Activated CD8-positive, alpha-beta T cell treated with anti-CD3 and anti-CD28 coated beads, Interleukin-2, amount 10 ng/mL, durations not matched to agents 7 days and 5 days (primary cell): ENCODE results near the gene NBEAL2. TPM values are rescaled to one million over a fixed set of nuclear protein-coding genes. Genes with fewer than 3 reads are reported as not detected.

Experiments
- ATAC-seq: fragments of 150-1000 bp; cut with Tn5 transposase; one replicate; pipeline ENCODE4 v1.10.0; 2021; ENCODE audit warnings: moderate library complexity
- CTCF ChIA-PET: fragments of 350-600 bp; sonication (Branson Sonifier 250); formaldehyde crosslinking; loops from one replicate; lab custom pipeline; 2021; ENCODE audit warnings: antibody characterized with exemption; lab: Charles Lee
- POLR2A ChIA-PET: fragments of 350-600 bp; sonication (Branson Sonifier 250); formaldehyde crosslinking; loops from one replicate; lab custom pipeline; 2021; ENCODE audit warnings: antibody characterized with exemption; lab: Charles Lee
- DNase-seq: peaks from one replicate; pipeline ENCODE4 v3.0.0-alpha.2; 2020
- H3K27ac Mint-ChIP-seq: one replicate; pipeline ENCODE4 v1.8.0; 2021; ENCODE audit warnings: mild to moderate bottlenecking, mixed read lengths
- H3K27me3 Mint-ChIP-seq: one replicate; pipeline ENCODE4 v1.8.0; 2021; ENCODE audit warnings: low read depth, mixed read lengths
- H3K36me3 Mint-ChIP-seq: one replicate; pipeline ENCODE4 v1.8.0; 2021; ENCODE audit warnings: low read depth, mixed read lengths
- H3K4me1 Mint-ChIP-seq: one replicate; pipeline ENCODE4 v1.8.0; 2021; ENCODE audit warnings: low read depth, mixed read lengths
- H3K4me3 Mint-ChIP-seq: one replicate; pipeline ENCODE4 v1.8.0; 2021; ENCODE audit warnings: mild to moderate bottlenecking, mixed read lengths
- H3K9me3 Mint-ChIP-seq: one replicate; pipeline ENCODE4 v1.8.0; 2022; ENCODE audit warnings: mixed read lengths; ENCODE audit not compliant: insufficient read depth
- total RNA-seq, 2 experiments: library from RNA; stranded (reverse); gene quantifications; one replicate each; pipeline ENCODE4 v1.2.3, GENCODE V29; 2021

NBEAL2 gene
- total RNA-seq, 2 experiments from 2014 or later = 206 to 212 TPM

DNA sequence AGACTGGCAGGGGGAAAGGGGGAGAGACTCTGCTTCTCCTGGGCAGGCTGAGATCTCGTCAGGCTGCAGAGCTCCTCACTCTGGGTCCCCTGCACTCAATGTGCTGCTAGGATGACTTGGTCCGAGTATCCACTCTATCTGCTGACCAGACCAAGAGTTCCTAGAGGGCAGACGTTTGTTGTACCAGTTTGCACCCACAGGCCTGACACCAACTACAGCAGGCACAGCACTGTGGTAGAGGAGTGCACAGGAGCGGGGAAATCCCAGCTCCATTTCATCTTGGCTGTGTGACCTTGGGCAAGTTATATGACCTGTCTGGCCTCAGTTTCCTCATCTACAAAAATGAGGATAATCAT is 31.9 kb upstream of the NBEAL2 start:
- no peak for DNase-seq
- H3K27me3 Mint-ChIP-seq = no peaks in the 10 kb centered on the region
- peak overlapping the region; percentile 82 for H3K27ac Mint-ChIP-seq
- CTCF ChIA-PET = interaction anchor here (1.1 to 3.1 kb wide), 8 partner anchors 9 to 38 kb away, joined by 3 to 9 read pairs (median 4); no protein-coding TSS in a partner anchor
- POLR2A ChIA-PET = interaction anchor here (0.9 to 3.2 kb wide), 10 partner anchors 9 to 40 kb away, joined by 3 to 19 read pairs (median 4); partner anchors contain the start of genes CCDC12 and NBEAL2
- peaks cover 45% of the 10 kb centered on the region for H3K36me3 Mint-ChIP-seq
- peak; percentile 13 for ATAC-seq
- H3K4me1 Mint-ChIP-seq = peaks cover 87% of the 10 kb centered on the region
- H3K9me3 Mint-ChIP-seq = no peaks in the 10 kb centered on the region
- H3K4me3 Mint-ChIP-seq = peak overlapping the region; percentile 62

DNA sequence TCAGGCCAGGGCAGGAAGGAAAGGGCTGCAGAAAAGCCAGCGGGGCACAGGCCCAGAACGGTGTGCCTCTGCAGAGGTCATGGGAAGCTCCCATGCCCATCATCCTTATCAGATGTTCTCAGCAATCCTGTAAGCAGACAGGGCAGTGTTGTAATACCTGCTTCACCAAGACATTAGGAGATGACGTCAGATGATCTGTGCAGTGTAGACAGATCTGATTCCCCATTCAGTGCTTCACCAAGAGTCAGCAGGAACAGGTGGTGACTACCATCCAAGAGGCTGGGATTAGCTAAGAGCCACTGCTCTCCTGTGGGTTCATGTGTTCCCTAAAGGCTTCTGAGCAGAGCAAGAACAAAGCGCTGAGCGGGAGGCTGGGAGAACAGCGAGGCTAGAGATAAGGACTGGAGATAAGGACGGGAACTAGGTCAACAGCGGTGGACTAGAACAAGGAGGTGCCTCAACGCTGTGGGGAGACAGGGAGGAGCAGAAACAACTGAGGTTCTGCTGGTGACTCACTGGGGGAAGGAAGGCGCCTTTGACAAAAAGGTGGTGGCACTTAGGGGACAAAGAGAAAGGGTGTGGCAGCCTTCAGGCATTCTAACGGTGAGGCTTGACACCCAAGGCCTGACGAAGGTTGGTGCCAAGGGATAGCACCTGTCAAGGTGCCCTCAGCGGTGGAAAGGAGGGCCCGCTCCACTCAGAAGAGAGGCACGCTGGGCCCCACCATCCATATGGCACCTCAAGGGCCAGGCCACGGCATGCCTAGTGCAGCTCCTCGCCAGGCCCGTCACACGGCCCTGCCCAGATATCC is 31.3 kb upstream of the NBEAL2 start:
- peak; percentile 82 for ATAC-seq
- peak; percentile 82 for DNase-seq
- Mint-ChIP-seq H3K27me3 (no peaks in the 10 kb centered on the region), H3K4me3 (peak overlapping the region; percentile 62), H3K4me1 (peaks cover 89% of the 10 kb centered on the region), H3K36me3 (peaks cover 42% of the 10 kb centered on the region), H3K27ac (peak overlapping the region; percentile 82), H3K9me3 (no peaks in the 10 kb centered on the region)
- ChIA-PET CTCF (interaction anchor here (0.6 to 3.1 kb wide), 11 partner anchors 8 to 39 kb away, joined by 3 to 9 read pairs (median 4); no protein-coding TSS in a partner anchor), POLR2A (interaction anchor here (0.6 to 3.2 kb wide), 10 partner anchors 8 to 39 kb away, joined by 3 to 19 read pairs (median 4); partner anchors contain the start of genes CCDC12 and NBEAL2)

DNA sequence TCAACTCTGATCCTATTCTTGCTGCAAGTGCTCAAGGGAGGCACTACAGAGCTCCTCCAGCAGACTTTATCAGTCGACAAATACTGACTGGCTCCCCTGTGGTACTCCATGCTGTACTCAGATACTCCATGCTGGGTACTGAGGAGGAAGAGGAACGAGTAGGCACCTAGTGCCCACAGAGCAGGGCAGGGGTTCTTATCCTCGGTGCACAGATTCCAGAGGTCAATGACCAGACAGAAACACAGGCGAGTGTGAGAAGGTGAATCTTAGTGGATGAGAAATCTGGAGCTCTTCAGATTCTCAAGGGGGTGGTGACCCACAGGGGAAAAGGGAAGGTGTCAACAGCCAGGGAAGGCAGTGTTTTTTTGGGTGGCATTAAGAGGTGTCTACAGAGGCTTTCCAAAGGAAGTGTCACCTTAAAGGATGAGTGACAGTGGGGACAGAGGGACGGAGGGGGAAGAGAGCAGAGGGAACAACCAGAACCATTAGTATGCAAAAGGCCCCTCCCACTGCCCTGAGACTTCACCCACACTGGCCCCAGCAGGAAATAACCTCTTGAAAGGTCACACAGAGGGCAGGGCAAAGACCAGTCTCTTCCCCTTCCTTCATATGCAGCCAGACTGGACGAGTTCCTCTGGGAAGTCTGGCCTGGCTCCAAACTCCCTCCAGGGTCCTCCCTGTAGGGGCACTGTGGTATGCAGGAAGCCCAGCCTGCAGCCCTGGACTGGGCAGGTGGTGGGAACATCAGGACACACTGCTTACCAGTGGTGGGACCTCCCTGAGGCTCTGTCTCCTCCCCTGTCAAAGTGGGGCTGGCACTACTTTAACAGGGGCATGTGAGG is 30.4 kb upstream of the NBEAL2 start:
- Mint-ChIP-seq H3K27me3 (no peaks in the 10 kb centered on the region), H3K4me1 (peaks cover 93% of the 10 kb centered on the region), H3K4me3 (peak overlapping the region; percentile 62), H3K27ac (peak overlapping the region; percentile 82), H3K9me3 (no peaks in the 10 kb centered on the region), H3K36me3 (peaks cover 42% of the 10 kb centered on the region)
- ATAC-seq (no peak), DNase-seq (peak; percentile 52)
- ChIA-PET POLR2A (interaction anchor here (0.6 to 3.2 kb wide), 4 partner anchors 22 to 55 kb away, joined by 3 to 19 read pairs (median 4); partner anchors contain the start of genes CCDC12 and NBEAL2), CTCF (interaction anchor here (0.8 to 1.2 kb wide), 4 partner anchors 18 to 40 kb away, joined by 3 to 4 read pairs (median 4); no protein-coding TSS in a partner anchor)

DNA sequence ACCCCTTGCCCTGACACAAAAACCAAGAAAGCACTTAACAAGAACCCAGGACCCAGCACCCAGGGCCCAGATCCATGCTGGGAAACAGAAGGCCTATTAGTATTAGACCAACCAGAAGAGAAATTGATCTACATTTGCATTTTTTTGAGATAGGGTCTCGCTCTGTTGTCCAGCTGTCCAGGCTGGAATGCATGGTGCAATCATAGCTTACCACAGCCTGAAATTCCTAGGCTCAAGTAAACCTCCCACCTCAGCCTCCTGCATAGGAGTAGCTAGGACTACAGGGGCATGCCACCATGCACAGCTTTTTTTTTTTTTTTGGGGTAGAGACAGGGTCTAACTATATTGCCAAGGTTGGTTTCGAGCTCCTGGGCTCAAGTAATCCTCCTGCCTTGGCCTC is 29.3 kb upstream of the NBEAL2 start:
- Mint-ChIP-seq H3K4me1 (peaks cover 95% of the 10 kb centered on the region), H3K27me3 (no peaks in the 10 kb centered on the region), H3K36me3 (peaks cover 48% of the 10 kb centered on the region), H3K4me3 (peak overlapping the region; percentile 27), H3K9me3 (no peaks in the 10 kb centered on the region), H3K27ac (peak overlapping the region; percentile 67)
- ChIA-PET CTCF (no interaction called here), POLR2A (interaction anchor here (0.7 to 1.4 kb wide), 2 partner anchors 12 to 28 kb away, joined by 3 to 5 read pairs; no protein-coding TSS in a partner anchor)
- DNase-seq (no peak), ATAC-seq (no peak)

DNA sequence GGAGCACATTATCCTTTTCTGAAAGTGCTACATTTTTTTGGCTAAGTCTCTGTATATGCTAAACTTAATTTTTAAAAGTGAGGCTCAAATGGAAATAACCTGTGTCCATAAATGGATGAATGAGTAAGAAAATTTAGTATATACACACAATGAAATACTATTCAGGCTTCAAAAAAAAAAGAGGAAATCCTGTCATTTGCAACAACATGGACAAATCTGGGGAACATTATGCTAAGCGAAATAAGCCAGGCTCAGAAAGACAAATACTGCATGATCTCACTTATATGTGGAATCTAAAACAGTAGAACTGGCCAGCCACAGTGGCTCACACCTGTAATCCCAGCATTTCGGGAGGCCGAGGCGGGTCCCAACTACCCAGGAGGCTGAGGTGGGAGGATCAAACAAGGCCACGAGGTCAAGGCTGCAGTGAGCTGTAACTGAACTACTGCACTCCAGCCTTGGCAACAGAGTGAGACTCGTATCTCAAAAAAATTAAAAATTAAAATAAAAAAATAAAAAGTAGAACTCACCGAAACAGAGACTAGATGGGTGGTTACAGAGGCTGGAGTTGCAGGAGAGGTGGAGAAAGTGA is 28.7 kb upstream of the NBEAL2 start:
- H3K4me3 Mint-ChIP-seq = no peak overlapping the region
- H3K4me1 Mint-ChIP-seq = peaks cover 95% of the 10 kb centered on the region
- H3K9me3 Mint-ChIP-seq = no peaks in the 10 kb centered on the region
- H3K36me3 Mint-ChIP-seq = peaks cover 45% of the 10 kb centered on the region
- ATAC-seq (no peak), DNase-seq (no peak)
- H3K27me3 Mint-ChIP-seq = no peaks in the 10 kb centered on the region
- ChIA-PET CTCF (no interaction called here), POLR2A (interaction anchor here (0.7 to 1.4 kb wide), 2 partner anchors 13 to 27 kb away, joined by 3 to 5 read pairs; no protein-coding TSS in a partner anchor)
- no peak overlapping the region for H3K27ac Mint-ChIP-seq

DNA sequence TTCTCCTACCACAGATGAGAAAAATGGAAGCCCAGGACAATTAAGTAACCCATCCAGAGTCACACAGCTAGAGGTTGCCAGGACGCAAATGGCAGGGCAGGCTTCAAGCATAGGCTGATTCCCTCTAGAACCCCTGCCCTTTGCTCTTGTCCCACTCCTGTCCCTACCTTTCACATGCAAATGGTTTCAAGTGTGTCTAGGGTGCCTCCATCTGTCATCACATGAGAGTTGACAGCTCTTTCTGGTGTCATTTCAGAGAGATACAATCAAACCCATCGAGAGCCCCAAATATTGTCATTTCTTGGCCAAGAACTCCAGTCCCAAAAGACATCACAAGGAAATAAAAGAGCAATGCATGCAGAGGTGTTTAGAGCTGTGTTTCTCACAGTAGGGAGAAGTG is 26.7 kb upstream of the NBEAL2 start:
- H3K9me3 Mint-ChIP-seq = no peaks in the 10 kb centered on the region
- DNase-seq (no peak), ATAC-seq (no peak)
- peaks cover 31% of the 10 kb centered on the region for H3K36me3 Mint-ChIP-seq
- H3K27me3 Mint-ChIP-seq = no peaks in the 10 kb centered on the region
- H3K4me1 Mint-ChIP-seq = peaks cover 88% of the 10 kb centered on the region
- H3K27ac Mint-ChIP-seq = peak overlapping the region; percentile 79
- CTCF ChIA-PET = interaction anchor here (1.1 to 1.5 kb wide), 2 partner anchors 17 to 29 kb away, joined by 3 read pairs; no protein-coding TSS in a partner anchor
- H3K4me3 Mint-ChIP-seq = peak overlapping the region; percentile 55
- POLR2A ChIA-PET = interaction anchor here (0.6 to 1.1 kb wide), 2 partner anchors 28 to 229 kb away, joined by 3 to 4 read pairs; no protein-coding TSS in a partner anchor

DNA sequence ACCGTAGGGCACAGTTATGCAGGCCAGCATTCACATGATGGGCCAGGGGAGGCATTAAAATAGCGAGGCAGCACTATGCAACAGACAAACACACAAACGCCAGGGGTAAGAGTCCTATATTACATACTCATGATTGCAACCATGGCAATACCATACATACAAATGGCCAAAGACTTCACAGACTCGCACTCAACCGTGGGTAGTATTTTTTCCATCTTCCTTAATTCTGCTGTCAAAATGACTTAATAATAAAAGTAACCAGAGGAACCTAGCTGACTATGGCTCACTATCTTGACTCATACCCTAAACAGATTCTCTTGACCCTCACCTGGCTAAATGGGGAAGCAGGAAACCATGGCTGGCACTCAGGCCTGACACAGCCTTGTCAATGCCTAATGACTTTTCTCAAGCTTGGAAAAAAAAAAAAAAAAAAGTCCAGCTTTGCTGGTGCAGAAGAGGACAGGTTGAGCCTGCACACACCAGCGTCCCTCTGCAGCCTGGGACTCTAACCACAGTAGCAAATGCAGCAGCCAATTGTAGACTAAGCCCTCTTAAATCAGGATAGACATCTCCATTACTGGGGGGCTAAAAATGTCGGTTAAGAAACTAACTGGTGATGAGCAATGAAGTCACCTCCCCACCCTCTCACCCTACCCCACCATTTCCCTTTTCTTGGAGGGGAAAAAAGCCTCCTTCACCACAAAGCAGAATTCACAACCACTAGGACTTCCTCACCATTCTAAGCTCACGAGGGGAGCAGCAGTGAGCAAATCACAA is 26.0 kb upstream of the NBEAL2 start:
- H3K4me3 Mint-ChIP-seq = peak overlapping the region; percentile 55
- ChIA-PET CTCF (interaction anchor here (1.1 to 1.5 kb wide), 2 partner anchors 17 to 30 kb away, joined by 3 read pairs; no protein-coding TSS in a partner anchor), POLR2A (interaction anchor here (0.6 to 1.6 kb wide), 2 partner anchors 26 to 230 kb away, joined by 4 to 8 read pairs; partner anchors contain the start of gene NBEAL2)
- H3K4me1 Mint-ChIP-seq = peaks cover 87% of the 10 kb centered on the region
- H3K27ac Mint-ChIP-seq = peak overlapping the region; percentile 79
- no peaks in the 10 kb centered on the region for H3K9me3 Mint-ChIP-seq
- ATAC-seq (peak; percentile 54), DNase-seq (peak; percentile 46)
- no peaks in the 10 kb centered on the region for H3K27me3 Mint-ChIP-seq
- H3K36me3 Mint-ChIP-seq = peaks cover 35% of the 10 kb centered on the region

DNA sequence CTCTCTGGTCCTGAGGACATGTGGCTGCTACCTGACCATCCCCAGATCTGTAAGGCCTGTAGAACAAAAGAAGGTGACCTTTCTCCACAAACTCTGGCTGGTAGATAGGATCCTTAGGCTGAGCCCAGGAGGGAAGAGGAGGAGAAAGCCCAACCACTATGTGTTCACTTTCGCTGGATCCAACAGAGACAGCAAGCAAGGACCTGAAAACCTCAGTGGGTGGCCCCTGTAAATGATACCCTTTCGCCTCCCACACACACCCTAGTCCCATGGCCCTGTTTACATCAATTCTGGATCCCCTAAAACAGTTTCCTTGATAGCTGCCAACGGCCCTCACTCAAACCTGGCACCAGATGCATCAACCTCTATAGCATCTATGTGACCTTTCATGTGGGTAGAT is 25.3 kb upstream of the NBEAL2 start:
- Mint-ChIP-seq H3K27ac (peak overlapping the region; percentile 79), H3K9me3 (no peaks in the 10 kb centered on the region), H3K36me3 (peaks cover 35% of the 10 kb centered on the region), H3K27me3 (no peaks in the 10 kb centered on the region), H3K4me3 (peak overlapping the region; percentile 55), H3K4me1 (peaks cover 87% of the 10 kb centered on the region)
- ChIA-PET CTCF (interaction anchor here (1.0 to 1.5 kb wide), 2 partner anchors 14 to 31 kb away, joined by 3 read pairs; no protein-coding TSS in a partner anchor), POLR2A (interaction anchor here (1.6 kb wide), 1 partner anchor 26 kb away, joined by 8 read pairs; the partner anchor contains the start of gene NBEAL2)
- ATAC-seq (peak; percentile 7), DNase-seq (no peak)

DNA sequence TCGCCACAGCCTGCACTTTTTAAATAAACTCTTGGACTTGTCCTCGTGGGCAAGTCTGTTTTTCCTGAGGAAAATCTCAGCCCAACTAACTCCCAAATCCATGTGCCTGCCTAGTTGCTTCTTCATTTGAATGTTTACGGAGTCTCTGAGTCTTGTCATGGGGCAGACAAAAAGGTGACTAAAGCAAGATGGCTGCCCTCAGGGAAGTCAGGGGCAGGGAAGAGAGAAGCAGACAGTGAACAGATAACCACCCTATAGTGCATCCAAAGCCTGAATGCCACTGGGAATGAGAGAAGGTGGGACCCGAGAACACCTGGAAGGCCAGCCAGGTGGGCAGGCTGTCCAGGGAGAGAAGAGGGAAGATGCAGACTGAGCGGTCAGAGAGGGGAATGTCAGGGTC is 24.3 kb upstream of the NBEAL2 start:
- H3K27ac Mint-ChIP-seq = peak overlapping the region; percentile 79
- no peaks in the 10 kb centered on the region for H3K27me3 Mint-ChIP-seq
- H3K9me3 Mint-ChIP-seq = no peaks in the 10 kb centered on the region
- peaks cover 87% of the 10 kb centered on the region for H3K4me1 Mint-ChIP-seq
- ChIA-PET CTCF (interaction anchor here (1.0 to 2.1 kb wide), 2 partner anchors 15 to 32 kb away, joined by 3 to 8 read pairs; no protein-coding TSS in a partner anchor), POLR2A (interaction anchor here (2.4 kb wide), 1 partner anchor 24 kb away, joined by 12 read pairs; the partner anchor contains the start of gene NBEAL2)
- ATAC-seq = no peak
- peak overlapping the region; percentile 3 for H3K4me3 Mint-ChIP-seq
- DNase-seq = no peak
- H3K36me3 Mint-ChIP-seq = peaks cover 37% of the 10 kb centered on the region

DNA sequence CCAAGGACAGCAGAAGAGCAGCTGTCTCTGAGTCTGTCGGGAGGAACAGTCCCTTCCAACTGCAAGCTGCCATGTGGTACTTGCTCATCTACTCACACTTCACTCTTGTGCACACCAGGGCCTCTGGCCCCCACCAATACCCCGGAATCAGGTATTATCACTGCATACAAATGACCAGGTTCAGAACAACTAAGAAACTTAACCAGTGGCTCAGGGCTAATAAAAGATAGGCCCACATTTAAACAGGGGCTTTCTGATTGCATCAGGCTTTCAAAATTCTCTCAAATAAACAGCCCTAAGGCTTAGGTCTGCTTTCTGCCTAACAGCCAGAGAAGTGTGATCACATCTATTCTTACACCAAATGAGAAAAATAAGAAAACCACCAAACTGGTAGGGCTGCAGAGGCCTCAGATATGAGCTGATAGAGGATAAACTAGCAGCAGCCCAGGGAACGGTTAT is 23.6 kb upstream of the NBEAL2 start:
- ATAC-seq (no peak), DNase-seq (no peak)
- H3K27me3 Mint-ChIP-seq = no peaks in the 10 kb centered on the region
- H3K9me3 Mint-ChIP-seq = no peaks in the 10 kb centered on the region
- ChIA-PET CTCF (interaction anchor here (1.4 to 2.3 kb wide), 4 partner anchors 8 to 42 kb away, joined by 4 to 8 read pairs (median 7); no protein-coding TSS in a partner anchor), POLR2A (interaction anchor here (0.6 to 2.4 kb wide), 8 partner anchors 8 to 1288 kb away, joined by 3 to 12 read pairs (median 3); partner anchors contain the start of gene NBEAL2)
- peaks cover 87% of the 10 kb centered on the region for H3K4me1 Mint-ChIP-seq
- peaks cover 40% of the 10 kb centered on the region for H3K36me3 Mint-ChIP-seq
- peak overlapping the region; percentile 25 for H3K4me3 Mint-ChIP-seq
- H3K27ac Mint-ChIP-seq = peak overlapping the region; percentile 79
